H1 (cell line): Measurements from ENCODE around the gene TUNAR. TPM values are rescaled to one million over a fixed set of nuclear protein-coding genes. Genes with fewer than 3 reads are reported as not detected.

ENCODE experiments used
- CTCF ChIP-seq, 3 experiments: IDR thresholded peaks; 1 replicate in 2 of 3; 2 replicates in 1 of 3; pipeline versions ENCODE4 v1.5.1 to v1.6.1; 2011; ENCODE audit warnings: low read length in 3 of 3, mild to moderate bottlenecking in 3 of 3, inconsistent platforms in 2 of 3, low read depth in 1 of 3, moderate library complexity in 1 of 3; ENCODE audit not compliant: insufficient read depth in 1 of 3; ENCODE audit errors: control extremely low read depth in 1 of 3
- MAFK ChIP-seq: IDR thresholded peaks from 2 replicates; pipeline ENCODE4 v1.6.1; 2012; ENCODE audit warnings: low read depth, mild to moderate bottlenecking, improper control_type of control experiment, low read length
- SP1 ChIP-seq: IDR thresholded peaks from 2 replicates; pipeline ENCODE4 v1.6.1; 2011; ENCODE audit warnings: low read depth, low read length
- TAF1 ChIP-seq: IDR thresholded peaks from 2 replicates; pipeline ENCODE4 v1.6.1; 2011; ENCODE audit warnings: mild to moderate bottlenecking, low read depth, low read length
- TEAD4 ChIP-seq: IDR thresholded peaks from 2 replicates; pipeline ENCODE4 v1.6.1; 2012; ENCODE audit warnings: low read depth, low read length, inconsistent platforms, mixed read lengths
- polyA plus RNA-seq, 7 experiments: library from polyadenylated mRNA; depleted of rRNA in 3 of 7; stranded (reverse) in 5 of 7; unstranded in 2 of 7; fragments of >200 nt in 5 of 7; fragments of 200-250 nt in 2 of 7; gene quantifications; 1 replicate in 5 of 7; 2 replicates in 1 of 7; 4 replicates in 1 of 7; pipeline versions ENCODE4 v1.2.1 to v1.2.3, GENCODE V29; 2011 to 2013; ENCODE audit warnings: missing spikeins in 2 of 7, mixed read lengths in 2 of 7
- total RNA-seq: library from RNA; stranded (reverse); fragmentation: NEBNext Ultra II Directional; extraction: Animal tissue kit (Norgen Biotek cat#: 25700); gene quantifications from 2 replicates; pipeline ENCODE4 v1.2.1, GENCODE V29; 2021

The TUNAR gene
- total and polyA plus RNA-seq, 2 of the 8 experiments (the other 6 are each of a cell fraction or from before 2014, with no cell fraction given), result 12.8 to 63.9 TPM

- TF ChIP-seq CTCF (IDR thresholded peaks at IDR 0.05; ENCODE audit: control extremely low read depth in 1 of 3, insufficient read depth in 1 of 3, low read depth in 1 of 3, low read length in 3 of 3) (no peak), TAF1 (no peak), MAFK (no peak), TEAD4 (no peak), SP1 (no peak)
These were observed 34.8 kb downstream of the TUNAR start (continued) for GRCh38 chr14:95911456-95911855.
